ENCODE measurements around the gene EBNA1BP2. TPM values are rescaled to one million over a fixed set of nuclear protein-coding genes. Genes with fewer than 3 reads are reported as not detected.

The EBNA1BP2 gene
- total and polyA plus RNA-seq, 2 of the 13 experiments (the other 11 are each of a cell fraction or from before 2014, with no cell fraction given), result 27.1 to 102 TPM

GRCh38 chr1:43206600-43207228 lies 34.6 kb upstream of the EBNA1BP2 start (continued):
- no peak for TF ChIP-seq MAFG (CRISPR knock-in tag; IDR thresholded peaks at IDR 0.05)
- TF ChIP-seq CEBPG (CRISPR knock-in tag; IDR thresholded peaks at IDR 0.05), result no peak
- no peak for TF ChIP-seq HNRNPH1 (optimal IDR thresholded peaks at IDR 0.05; ENCODE audit: low read depth, low read length)
- no peak for TF ChIP-seq REST (IDR thresholded peaks at IDR 0.05; ENCODE audit: borderline replicate concordance in 1 of 2, low read depth in 1 of 2, low read length in 2 of 2)
- TF ChIP-seq ZNF251 (CRISPR knock-in tag; IDR thresholded peaks at IDR 0.05), result no peak
- no peak for TF ChIP-seq HNRNPL (IDR thresholded peaks at IDR 0.05; ENCODE audit: low read depth, low read length)
- 0 out of 2 replicates have a peak, but pooled peaks have one; percentile 42 for TF ChIP-seq MEIS1 (CRISPR knock-in tag; IDR thresholded peaks at IDR 0.05; ENCODE audit: borderline replicate concordance)
- TF ChIP-seq HDAC1 (CRISPR knock-in tag; IDR thresholded peaks at IDR 0.05), result no peak; the same call in 1 of the 2 replicates
- TF ChIP-seq ZFX (CRISPR knock-in tag; IDR thresholded peaks at IDR 0.05; ENCODE audit: low read depth), result peak; percentile 65; the same call in 1 of the 2 replicates
- TF ChIP-seq ZNF724P (CRISPR knock-in tag; IDR thresholded peaks at IDR 0.05; ENCODE audit: borderline replicate concordance), result no peak
- TF ChIP-seq SAP130 (CRISPR knock-in tag; IDR thresholded peaks at IDR 0.05; ENCODE audit: low read depth), result peak; percentile 71
- no peak for TF ChIP-seq FOXP1 (IDR thresholded peaks at IDR 0.05)
- TF ChIP-seq FOXP1 (CRISPR knock-in tag; IDR thresholded peaks at IDR 0.05), result no peak
- no peak for TF ChIP-seq ZFP82 (CRISPR knock-in tag; IDR thresholded peaks at IDR 0.05; ENCODE audit: borderline replicate concordance)
- TF ChIP-seq POLR2A (IDR thresholded peaks at IDR 0.05; ENCODE audit: insufficient read depth in 1 of 2, low read depth in 2 of 2, low read length in 2 of 2), result no peak; a peak in 1 of 4 replicates
- TF ChIP-seq FOXK2 (IDR thresholded peaks at IDR 0.05), result no peak
- TF ChIP-seq ZNF30 (CRISPR knock-in tag; IDR thresholded peaks at IDR 0.05), result no peak
- no peak for TF ChIP-seq HDAC6 (IDR thresholded peaks at IDR 0.05; ENCODE audit: low read depth, low read length)
- TF ChIP-seq ZSCAN25 (CRISPR knock-in tag; IDR thresholded peaks at IDR 0.05), result no peak
- 0 out of 2 replicates have a peak, but pooled peaks have one; percentile 41 for TF ChIP-seq DNMT3B (CRISPR knock-in tag; conservative IDR thresholded peaks at IDR 0.05)
- peak; percentile 38; the same call in 1 of the 2 replicates for TF ChIP-seq MIXL1 (CRISPR knock-in tag; IDR thresholded peaks at IDR 0.05)
- no peak for TF ChIP-seq PLSCR1 (CRISPR knock-in tag; IDR thresholded peaks at IDR 0.05; ENCODE audit: borderline replicate concordance)
- no peak for TF ChIP-seq ZNF616 (CRISPR knock-in tag; IDR thresholded peaks at IDR 0.05; ENCODE audit: low read depth)
- no peak for TF ChIP-seq ZBTB38 (CRISPR knock-in tag; IDR thresholded peaks at IDR 0.05)
- TF ChIP-seq CENPX (CRISPR knock-in tag; IDR thresholded peaks at IDR 0.05), result no peak
- no peak for TF ChIP-seq ZNF879 (CRISPR knock-in tag; IDR thresholded peaks at IDR 0.05)
- TF ChIP-seq MATR3 (CRISPR knock-in tag; IDR thresholded peaks at IDR 0.05), result no peak
- TF ChIP-seq NR2C2 (CRISPR knock-in tag; IDR thresholded peaks at IDR 0.05; ENCODE audit: borderline replicate concordance), result no peak
- TF ChIP-seq HHEX (CRISPR knock-in tag; IDR thresholded peaks at IDR 0.05), result no peak
